ENCODE measurements around the gene SCEL.

- TF ChIP-seq CTCF (conservative IDR thresholded peaks at IDR 0.05; ENCODE audit: low read depth in 2 of 2) (no peak), EZH2 (IDR thresholded peaks at IDR 0.05; ENCODE audit: low read depth, unreplicated experiment) (no peak)
These were observed 9.3 kb downstream of the SCEL start for GRCh38 chr13:77544758-77545338.
